ENCODE data around the gene CCER1. TPM values are rescaled to one million over a fixed set of nuclear protein-coding genes. Genes with fewer than 3 reads are reported as not detected.

The CCER1 gene
- total RNA-seq, 1 donor from 2014 or later: not detected

- FAIRE-seq (no peak), DNase-seq (ENCODE audit: low read depth) (peak; percentile 67)
- Histone ChIP-seq H3K27ac (ENCODE audit: low read depth, low read length) (peak overlapping the region; percentile 57), H3K4me1 (ENCODE audit: insufficient read depth, low read length) (peaks cover 4% of the 10 kb centered on the region), H3K27me3 (ENCODE audit: insufficient read depth, low read length) (no peaks in the 10 kb centered on the region), H3K79me2 (ENCODE audit: insufficient read depth, low read length) (no peaks in the 10 kb centered on the region), H3K9me3 (ENCODE audit: insufficient read depth, low read depth, low read length) (no peaks in the 10 kb centered on the region), H3K4me2 (ENCODE audit: low read length) (peak overlapping the region; percentile 3), H3K4me3 (ENCODE audit: insufficient read depth, low read depth, low read length) (no peak overlapping the region), H4K20me1 (ENCODE audit: insufficient read depth, low read length) (no peaks in the 10 kb centered on the region), H3K9ac (ENCODE audit: low read length) (no peak overlapping the region), H3K36me3 (ENCODE audit: insufficient read depth, low read length) (no peaks in the 10 kb centered on the region), H2AFZ (ENCODE audit: low read depth, low read length) (no peak overlapping the region)
- H3K4me3 Mint-ChIP-seq (ENCODE audit: unreplicated experiment): no peak overlapping the region
- no peaks in the 10 kb centered on the region for H3K4me1 Mint-ChIP-seq (ENCODE audit: low read depth, unreplicated experiment)
- no peaks in the 10 kb centered on the region for H3K9me3 Mint-ChIP-seq (ENCODE audit: unreplicated experiment)
- no peaks in the 10 kb centered on the region for H3K27me3 Mint-ChIP-seq (ENCODE audit: low read depth, unreplicated experiment)
- no peak for TF ChIP-seq CTCF (IDR thresholded peaks at IDR 0.05; ENCODE audit: insufficient read depth, low read depth, low read length)
- TF ChIP-seq EZH2 (IDR thresholded peaks at IDR 0.05; ENCODE audit: insufficient read depth, low read length): no peak
- no peaks in the 10 kb centered on the region for H3K36me3 Mint-ChIP-seq (ENCODE audit: low read depth, unreplicated experiment)
- H3K27ac Mint-ChIP-seq (ENCODE audit: unreplicated experiment): no peak overlapping the region
These were observed 32.8 kb downstream of the CCER1 start for GRCh38 chr12:90922145-90922627.

- H3K9ac ChIP-seq (ENCODE audit: low read length): no peak overlapping the region
- Mint-ChIP-seq H3K9me3 (ENCODE audit: unreplicated experiment) (no peaks in the 10 kb centered on the region), H3K27me3 (ENCODE audit: low read depth, unreplicated experiment) (no peaks in the 10 kb centered on the region), H3K36me3 (ENCODE audit: low read depth, unreplicated experiment) (no peaks in the 10 kb centered on the region), H3K27ac (ENCODE audit: unreplicated experiment) (no peak overlapping the region), H3K4me1 (ENCODE audit: low read depth, unreplicated experiment) (no peaks in the 10 kb centered on the region), H3K4me3 (ENCODE audit: unreplicated experiment) (no peak overlapping the region)
- H3K4me3 ChIP-seq (ENCODE audit: insufficient read depth, low read depth, low read length): no peak overlapping the region
- no peak for DNase-seq (ENCODE audit: low read depth)
- TF ChIP-seq EZH2 (IDR thresholded peaks at IDR 0.05; ENCODE audit: insufficient read depth, low read length) (no peak), CTCF (IDR thresholded peaks at IDR 0.05; ENCODE audit: insufficient read depth, low read depth, low read length) (no peak)
- no peaks in the 10 kb centered on the region for H3K79me2 ChIP-seq (ENCODE audit: insufficient read depth, low read length)
- no peaks in the 10 kb centered on the region for H3K27me3 ChIP-seq (ENCODE audit: insufficient read depth, low read length)
- no peak overlapping the region for H2AFZ ChIP-seq (ENCODE audit: low read depth, low read length)
- H3K4me1 ChIP-seq (ENCODE audit: insufficient read depth, low read length): peaks cover 4% of the 10 kb centered on the region
- no peaks in the 10 kb centered on the region for H3K36me3 ChIP-seq (ENCODE audit: insufficient read depth, low read length)
- H4K20me1 ChIP-seq (ENCODE audit: insufficient read depth, low read length): no peaks in the 10 kb centered on the region
- H3K27ac ChIP-seq (ENCODE audit: low read depth, low read length): peak overlapping the region; percentile 14
- no peak overlapping the region for H3K4me2 ChIP-seq (ENCODE audit: low read length)
- no peaks in the 10 kb centered on the region for H3K9me3 ChIP-seq (ENCODE audit: insufficient read depth, low read depth, low read length)
- no peak for FAIRE-seq
These were observed 33.4 kb downstream of the CCER1 start for GRCh38 chr12:90921536-90921935.

GRCh38 chr12:90920222-90920621 lies 34.8 kb downstream of the CCER1 start:
- FAIRE-seq (no peak), DNase-seq (ENCODE audit: low read depth) (no peak)
- no peaks in the 10 kb centered on the region for H3K27me3 Mint-ChIP-seq (ENCODE audit: low read depth, unreplicated experiment)
- no peaks in the 10 kb centered on the region for H3K79me2 ChIP-seq (ENCODE audit: insufficient read depth, low read length)
- H3K36me3 ChIP-seq (ENCODE audit: insufficient read depth, low read length): no peaks in the 10 kb centered on the region
- H3K36me3 Mint-ChIP-seq (ENCODE audit: low read depth, unreplicated experiment): no peaks in the 10 kb centered on the region
- H3K27ac ChIP-seq (ENCODE audit: low read depth, low read length): no peak overlapping the region
- H3K27me3 ChIP-seq (ENCODE audit: insufficient read depth, low read length): no peaks in the 10 kb centered on the region
- H3K9me3 ChIP-seq (ENCODE audit: insufficient read depth, low read depth, low read length): no peaks in the 10 kb centered on the region
- H3K27ac Mint-ChIP-seq (ENCODE audit: unreplicated experiment): no peak overlapping the region
- no peak overlapping the region for H2AFZ ChIP-seq (ENCODE audit: low read depth, low read length)
- H3K4me2 ChIP-seq (ENCODE audit: low read length): no peak overlapping the region
- TF ChIP-seq CTCF (IDR thresholded peaks at IDR 0.05; ENCODE audit: insufficient read depth, low read depth, low read length): no peak
- TF ChIP-seq EZH2 (IDR thresholded peaks at IDR 0.05; ENCODE audit: insufficient read depth, low read length): no peak
- H3K9ac ChIP-seq (ENCODE audit: low read length): no peak overlapping the region
- no peaks in the 10 kb centered on the region for H4K20me1 ChIP-seq (ENCODE audit: insufficient read depth, low read length)
- H3K4me3 ChIP-seq (ENCODE audit: insufficient read depth, low read depth, low read length): no peak overlapping the region
- H3K9me3 Mint-ChIP-seq (ENCODE audit: unreplicated experiment): no peaks in the 10 kb centered on the region
- H3K4me1 ChIP-seq (ENCODE audit: insufficient read depth, low read length): peaks cover 4% of the 10 kb centered on the region
- no peak overlapping the region for H3K4me3 Mint-ChIP-seq (ENCODE audit: unreplicated experiment)
- H3K4me1 Mint-ChIP-seq (ENCODE audit: low read depth, unreplicated experiment): peaks cover 1% of the 10 kb centered on the region

All from astrocyte (in vitro differentiated cells and primary cell).